GM18951 (cell line): Measurements from ENCODE around the gene DHTKD1.

Source experiments
- POLR2A ChIP-seq: IDR thresholded peaks from 4 replicates; pipeline ENCODE4 v1.6.1; 2011; ENCODE audit warnings: mild to moderate bottlenecking; ENCODE audit not compliant: insufficient read length, insufficient read depth; ENCODE audit errors: extremely low read depth
- in situ Hi-C: fragments of 300-500 bp; cut with MboI; formaldehyde crosslinking; loops from one replicate; pipeline ENCODE4 v1.12.0; 2022; ENCODE audit warnings: low sequenced_read_pairs, mixed read lengths, inconsistent platforms; ENCODE audit not compliant: unreplicated experiment

Gene DHTKD1

GRCh38 chr10:12068449-12069269 lies at the start of gene DHTKD1:
TSS of gene DHTKD1 (plus strand) at chr10:12068954. CDS start at chr10:12069034, 80 bp downstream.
- TF ChIP-seq POLR2A = peak; percentile 90
- in situ Hi-C loops = no loop called here

GRCh38 chr10:12019283-12019971 lies 49.3 kb upstream of the DHTKD1 start:
- in situ Hi-C loops = no loop called here

GRCh38 chr10:12020574-12020973 lies 48.2 kb upstream of the DHTKD1 start:
- TF ChIP-seq POLR2A = no peak
- in situ Hi-C loops = no loop called here

More at GRCh38 chr10:12019283-12019971, 49.3 kb upstream of the DHTKD1 start:
- TF ChIP-seq POLR2A = no peak

GRCh38 chr10:12022580-12023257 lies 46.0 kb upstream of the DHTKD1 start:
- in situ Hi-C loops = no loop called here
- no peak for TF ChIP-seq POLR2A

GRCh38 chr10:12025591-12025990 lies 43.2 kb upstream of the DHTKD1 start:
- no peak for TF ChIP-seq POLR2A
- in situ Hi-C loops = no loop called here

GRCh38 chr10:12027539-12027938 lies 41.2 kb upstream of the DHTKD1 start:
- in situ Hi-C loops = no loop called here
- TF ChIP-seq POLR2A = no peak

- no peak for TF ChIP-seq POLR2A
- in situ Hi-C loops = no loop called here
Measured at GRCh38 chr10:12031404-12031803, 37.4 kb upstream of the DHTKD1 start.

- in situ Hi-C loops = no loop called here
- no peak for TF ChIP-seq POLR2A
Measured at GRCh38 chr10:12036073-12036655, 32.6 kb upstream of the DHTKD1 start.

GRCh38 chr10:12041766-12042408 lies 26.9 kb upstream of the DHTKD1 start:
- TF ChIP-seq POLR2A = peak; percentile 39
- in situ Hi-C loops = no loop called here

GRCh38 chr10:12042409-12042796 lies 26.4 kb upstream of the DHTKD1 start:
- TF ChIP-seq POLR2A = peak; percentile 54
- in situ Hi-C loops = no loop called here

GRCh38 chr10:12042797-12043651 lies 25.7 kb upstream of the DHTKD1 start, which contains the start of gene UPF2:
TSS of gene UPF2 (minus strand) at chr10:12042809. CDS start at chr10:12035423, 7,386 bp downstream.
- in situ Hi-C loops = no loop called here
- TF ChIP-seq POLR2A = peak; percentile 8

GRCh38 chr10:12045596-12045995 lies 23.2 kb upstream of the DHTKD1 start:
- in situ Hi-C loops = no loop called here

More at GRCh38 chr10:12045596-12045995, 23.2 kb upstream of the DHTKD1 start:
- no peak for TF ChIP-seq POLR2A
